DMS79 (cell line): ENCODE data around the gene IDI2.
"Not testable (repeated sequence)": the region's sequence is repeated elsewhere in the genome, so short reads cannot be mapped to it uniquely, and the experiment has no call there.

Source experiments
- DNase-seq: peaks from one replicate; lab custom pipeline; 2025; lab: John Stamatoyannopoulos, UW

The IDI2 gene

GRCh38 chr10:1047937-1048336, 22.3 kb upstream of the IDI2 start:
- DNase-seq: no peak

DNA sequence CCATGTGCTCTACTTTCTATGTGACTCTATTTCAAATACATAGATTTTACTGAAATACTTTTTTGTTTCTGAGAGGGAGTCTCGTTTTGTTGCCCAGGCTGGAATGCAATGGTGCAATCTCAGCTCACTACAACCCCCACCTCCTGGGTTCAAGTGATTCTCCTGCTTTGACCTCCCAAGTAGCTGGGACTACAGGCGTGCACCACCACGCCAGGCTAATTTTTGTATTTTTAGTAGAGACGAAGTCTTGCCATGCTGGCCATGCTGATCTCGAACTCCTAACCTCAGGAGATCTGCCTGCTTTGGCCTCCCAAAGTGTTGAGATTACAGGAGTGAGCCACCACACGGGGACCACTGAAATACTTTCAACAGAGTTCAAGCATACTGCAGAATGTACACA, 19.8 kb upstream of the IDI2 start:
- DNase-seq: no peak

DNA sequence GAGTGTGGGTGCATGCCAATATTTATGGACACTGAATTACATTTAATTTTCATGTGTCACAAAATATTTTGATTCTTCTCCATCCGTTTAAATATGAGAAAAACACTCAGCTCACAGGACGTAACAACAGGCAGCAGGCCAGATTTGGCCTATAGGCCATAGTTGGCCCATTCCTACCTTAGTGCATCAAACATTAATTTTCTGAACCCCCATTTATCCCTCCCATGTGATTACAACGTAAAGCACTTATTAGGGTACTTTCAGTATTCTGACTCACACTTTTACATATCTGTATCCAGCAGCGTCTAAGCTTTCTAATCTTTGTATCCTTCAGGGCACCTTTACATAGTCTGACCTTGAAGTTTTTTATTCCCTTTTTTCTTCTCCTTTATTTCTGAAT, 19.3 kb upstream of the IDI2 start:
- DNase-seq: no peak

DNA sequence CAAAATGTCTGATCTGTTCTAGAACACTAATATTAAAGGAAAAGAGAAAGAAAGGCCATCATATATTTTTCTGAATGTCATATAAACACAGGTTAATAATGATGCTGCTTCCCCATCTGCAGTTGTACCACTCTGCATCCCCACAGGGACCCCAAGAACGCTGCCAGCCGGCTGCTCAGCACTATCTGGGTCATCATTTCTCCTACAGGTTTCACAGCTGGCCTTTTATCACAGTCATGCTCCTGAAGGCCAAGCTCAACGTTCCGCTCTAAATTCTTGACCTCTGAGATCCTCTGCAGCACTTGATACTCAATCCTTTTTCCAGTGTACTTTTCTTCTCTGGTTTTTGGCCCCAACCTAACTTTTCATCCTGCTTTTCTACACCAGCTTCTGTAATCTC, 18.5 kb upstream of the IDI2 start:
- DNase-seq: no peak

DNA sequence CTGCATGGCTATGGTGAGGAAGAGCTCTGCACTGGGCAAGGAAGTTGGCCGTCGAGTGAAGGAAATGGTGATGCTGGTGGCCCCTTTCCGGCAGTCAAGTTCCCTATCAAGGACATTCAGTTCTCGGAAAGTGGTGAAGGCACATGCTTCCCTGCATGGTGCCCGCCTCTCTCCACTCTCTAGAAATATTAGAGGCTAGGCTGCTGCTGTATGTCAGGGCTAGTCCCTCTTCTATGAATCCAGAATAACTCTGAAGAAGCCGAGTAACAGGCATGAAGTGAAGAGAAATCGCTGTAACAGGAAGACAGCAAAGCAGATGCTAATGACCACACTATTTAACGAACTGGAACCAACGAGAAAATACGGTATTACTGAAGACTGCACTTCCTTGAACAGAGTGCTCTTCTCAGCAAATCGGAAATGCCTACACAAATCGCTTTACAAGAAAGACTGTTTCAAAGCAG, 17.9 kb upstream of the IDI2 start:
- no peak for DNase-seq

GRCh38 chr10:1041514-1041913, 15.9 kb upstream of the IDI2 start:
- no peak for DNase-seq

GRCh38 chr10:1040133-1040532, 14.5 kb upstream of the IDI2 start:
- no peak for DNase-seq

GRCh38 chr10:1038769-1039168, 13.1 kb upstream of the IDI2 start:
- not testable (repeated sequence) for DNase-seq

- no peak for DNase-seq
Measured at GRCh38 chr10:1037098-1037497, 11.4 kb upstream of the IDI2 start.

- no peak for DNase-seq
Measured at GRCh38 chr10:1036341-1036791, 10.7 kb upstream of the IDI2 start.

DNA sequence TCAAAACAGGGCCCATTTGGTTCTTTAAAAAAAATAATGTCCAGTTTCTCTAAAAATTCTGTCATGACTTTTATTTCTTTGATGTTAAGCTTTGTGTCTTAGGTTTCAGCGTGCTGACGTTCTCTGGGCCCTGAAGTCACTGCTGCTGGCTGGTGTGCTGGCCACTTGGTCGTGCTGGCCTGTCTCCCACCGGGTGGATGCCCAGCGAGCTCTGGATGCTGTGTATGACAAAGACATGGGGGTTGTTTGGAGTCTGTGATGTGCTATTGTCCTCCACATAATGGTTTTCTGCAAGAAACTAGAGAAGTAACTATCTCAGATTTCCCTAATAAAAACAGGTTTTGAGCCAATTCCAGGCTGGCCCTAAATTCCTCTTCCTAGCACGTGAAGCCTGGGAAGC, 9.5 kb upstream of the IDI2 start:
- DNase-seq: no peak

DNA sequence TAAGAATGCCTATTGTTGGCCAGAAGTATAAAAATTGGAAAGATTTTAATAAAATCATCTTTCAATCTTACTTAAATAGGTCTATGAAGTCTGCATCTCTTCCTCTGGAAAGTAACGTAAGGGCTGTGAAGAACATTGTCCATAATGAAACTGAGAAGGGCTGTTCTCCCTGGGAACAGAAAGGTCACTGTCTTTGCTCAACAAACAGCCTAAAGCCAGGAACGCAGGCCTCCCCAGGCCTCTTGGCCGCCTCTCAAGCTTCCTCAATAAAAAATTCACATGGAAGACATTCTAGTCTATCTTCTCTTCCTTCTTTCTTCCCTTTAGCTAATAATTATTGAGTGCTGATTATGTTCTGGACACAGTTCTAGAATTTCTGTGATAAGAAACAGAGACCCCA, 9.1 kb upstream of the IDI2 start:
- no peak for DNase-seq

GRCh38 chr10:1033601-1034000, 7.9 kb upstream of the IDI2 start:
- DNase-seq: no peak

DNA sequence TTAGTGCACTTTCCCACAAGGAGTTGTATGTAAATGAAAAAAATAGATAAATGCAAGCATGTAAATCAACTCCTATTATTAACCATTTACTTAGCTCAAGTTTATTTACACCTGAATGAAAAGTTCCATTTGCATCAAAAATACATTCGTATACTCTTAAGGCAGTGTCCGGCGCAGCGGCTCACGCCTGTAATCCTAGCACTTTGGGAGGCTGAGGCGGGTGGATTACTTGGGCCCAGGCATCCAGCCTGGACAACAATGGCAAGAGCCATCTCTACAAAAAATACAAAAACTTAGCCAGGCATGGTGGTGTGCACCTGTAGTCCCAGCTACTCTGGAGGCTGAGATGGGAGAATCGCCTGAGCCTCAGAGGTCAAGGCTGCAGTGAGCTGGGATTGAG, 4.2 kb upstream of the IDI2 start:
- no peak for DNase-seq

DNA sequence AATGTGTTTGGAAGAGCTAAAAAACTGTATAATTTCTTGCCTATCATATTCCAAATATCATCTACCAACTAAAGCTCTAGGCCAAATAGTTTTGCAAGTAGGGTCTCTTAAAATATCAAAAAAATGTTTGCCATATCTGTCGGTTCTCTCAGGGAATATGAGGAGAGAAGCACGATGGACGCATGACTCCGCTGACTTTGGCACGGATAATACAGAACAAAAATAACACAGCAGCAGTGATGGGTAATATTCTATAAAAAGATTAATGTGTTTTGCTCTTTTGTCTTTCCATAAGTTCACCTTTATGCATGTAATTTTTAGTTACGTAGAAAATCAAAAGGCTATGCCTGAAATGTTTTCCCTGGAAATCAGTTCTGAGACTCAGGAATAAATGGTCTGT, 919 bp upstream of the IDI2 start:
- DNase-seq: no peak

DNA sequence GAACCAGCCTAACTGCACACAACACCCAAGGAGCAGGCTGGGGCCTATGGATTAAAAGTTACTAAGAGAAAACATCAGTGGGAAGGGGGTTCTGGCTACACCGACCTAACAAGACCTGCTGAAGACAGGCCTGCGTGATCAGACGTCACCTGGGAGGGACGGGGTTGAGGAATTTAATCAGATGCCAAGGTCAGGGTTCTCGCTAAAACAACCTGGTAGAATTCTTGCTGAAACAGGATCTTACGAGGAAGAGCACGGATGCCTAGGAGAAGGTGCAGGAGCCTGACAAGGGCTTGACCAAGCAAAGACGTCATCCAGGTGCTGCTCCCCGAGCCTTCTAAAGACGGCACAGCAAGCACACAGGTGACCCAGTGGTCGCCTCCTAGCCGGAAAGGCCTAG, 1.6 kb downstream of the IDI2 start:
- DNase-seq: no peak

- DNase-seq: no peak
Measured at GRCh38 chr10:1022413-1022812, 3.2 kb downstream of the IDI2 start.

- DNase-seq: no peak
Measured at GRCh38 chr10:1020958-1021357, 4.7 kb downstream of the IDI2 start.

GRCh38 chr10:1020460-1020859, 5.2 kb downstream of the IDI2 start:
- DNase-seq: no peak

GRCh38 chr10:1019362-1019761, 6.3 kb downstream of the IDI2 start:
- DNase-seq: no peak

DNA sequence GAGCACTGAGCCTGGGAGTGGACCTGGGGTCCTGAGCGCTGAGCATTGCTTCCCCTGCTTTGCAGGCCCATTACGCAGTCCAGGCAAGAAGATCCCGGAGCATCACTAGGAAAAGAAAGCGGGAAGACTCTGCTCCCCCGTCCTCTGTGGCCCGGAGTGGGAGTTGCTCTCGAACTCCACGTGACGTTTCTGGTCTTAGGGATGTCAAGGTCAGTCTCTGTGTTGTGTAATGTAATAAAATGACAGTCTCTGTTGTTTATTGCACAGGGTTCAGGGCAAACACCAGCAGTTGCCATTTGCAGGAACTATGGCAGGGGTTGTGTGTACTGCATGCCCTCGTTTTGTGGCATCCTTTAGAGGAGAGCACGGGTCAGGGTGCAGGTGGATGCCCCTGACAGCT, 10.0 kb downstream of the IDI2 start:
- no peak for DNase-seq

GRCh38 chr10:1011696-1012095, 14.0 kb downstream of the IDI2 start:
- DNase-seq: no peak

DNA sequence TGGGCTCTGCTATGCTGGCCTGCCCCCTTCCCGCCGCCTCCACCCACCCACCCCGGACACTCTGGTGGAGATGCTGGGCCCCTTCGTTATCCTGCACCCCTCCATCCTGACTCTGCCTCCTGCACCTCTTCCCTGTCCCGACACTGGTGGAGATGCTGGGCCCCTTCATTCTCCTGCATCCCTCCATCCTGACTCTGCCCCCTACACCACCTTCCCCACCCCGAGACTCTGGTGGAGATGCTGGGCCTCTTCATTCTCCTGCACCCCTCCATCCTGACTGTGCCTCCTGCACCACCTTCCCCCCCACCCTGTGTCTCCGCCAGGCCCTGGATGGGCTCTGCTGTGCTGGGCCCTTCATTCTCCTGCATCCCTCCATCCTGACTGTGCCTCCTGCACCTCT, 15.0 kb downstream of the IDI2 start:
- DNase-seq: no peak

DNA sequence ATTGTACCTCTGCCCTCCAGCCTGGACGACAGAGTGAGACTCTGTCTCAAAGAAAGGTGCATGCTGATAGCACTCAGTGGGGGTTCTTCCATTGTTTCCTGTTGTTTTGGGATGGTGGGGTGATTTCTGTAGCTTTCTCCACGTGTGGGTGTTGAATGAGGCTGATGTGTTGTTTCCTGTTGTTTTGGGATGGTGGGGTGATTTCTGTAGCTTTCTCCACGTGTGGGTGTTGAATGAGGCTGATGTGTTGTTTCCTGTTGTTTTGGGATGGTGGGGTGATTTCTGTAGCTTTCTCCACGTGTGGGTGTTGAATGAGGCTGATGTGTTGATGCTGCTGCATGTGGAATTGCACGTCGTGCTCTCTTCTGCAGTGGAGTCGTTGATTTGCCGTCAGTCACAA, 15.7 kb downstream of the IDI2 start:
- DNase-seq: not testable (repeated sequence)

DNA sequence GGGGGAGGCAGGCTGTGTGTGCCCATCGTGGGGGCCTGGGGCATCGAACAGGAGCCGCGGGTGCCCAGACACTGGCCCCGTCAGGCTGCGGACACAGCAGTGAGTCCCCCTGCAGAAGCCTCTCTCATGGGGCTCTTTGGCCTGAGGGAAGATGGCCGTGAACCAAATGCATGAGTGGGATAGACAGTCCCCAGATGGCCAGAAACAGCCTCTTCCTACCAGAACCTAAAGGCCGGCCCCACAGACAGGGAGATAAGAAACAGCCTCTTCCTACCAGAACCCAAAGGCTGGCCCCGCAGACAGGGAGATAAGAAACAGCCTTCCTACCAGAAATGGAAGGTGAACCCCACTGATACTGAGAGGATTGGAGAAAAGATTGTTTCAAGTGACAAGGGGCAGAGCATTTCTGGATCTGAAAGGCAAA, 16.6 kb downstream of the IDI2 start:
- DNase-seq: no peak
